Body of pancreas (tissue), 4 donors: ENCODE results near the gene OSBP2. TPM values are rescaled to one million over a fixed set of nuclear protein-coding genes. Genes with fewer than 3 reads are reported as not detected.

Experiments
- ATAC-seq: fragments of 150-250 bp; one replicate; pipeline ENCODE4 v1.9.1; 2016
- DNase-seq, 4 donors: peaks; one replicate each; pipeline ENCODE4 v3.0.0-alpha.2; 2019
- H3K27ac ChIP-seq, 4 donors: fragments of 200-600 bp; sonication (generic); 1 replicate in 3 of 4; 2 replicates in 1 of 4; pipeline versions ENCODE4 v1.5.1 to v1.6.1; 2016 to 2019; ENCODE audit warnings: mild to moderate bottlenecking in 1 of 4, mixed read lengths in 1 of 4, moderate library complexity in 1 of 4
- H3K27me3 ChIP-seq, 2 donors: fragments of 200-600 bp; sonication (generic); one replicate each; pipeline ENCODE4 v1.6.0; 2016; ENCODE audit warnings: mild to moderate bottlenecking in 1 of 2
- H3K36me3 ChIP-seq, 2 donors: fragments of 200-600 bp; sonication (generic); replicated peaks in 1 of 2; 2 replicates each; pipeline ENCODE4 v1.5.1; 2016; ENCODE audit warnings: low read depth in 2 of 2; ENCODE audit not compliant: insufficient read depth in 1 of 2
- H3K4me1 ChIP-seq: fragments of 200-600 bp; sonication (generic); one replicate; pipeline ENCODE4 v1.6.0; 2016
- H3K4me3 ChIP-seq, 2 donors: fragments of 200-600 bp; sonication (generic); 1 replicate in 1 of 2; 2 replicates in 1 of 2; pipeline ENCODE4 v1.5.1; 2016 to 2019
- H3K9me3 ChIP-seq, 3 donors: fragments of 200-600 bp; sonication (generic); 1 replicate in 2 of 3; 2 replicates in 1 of 3; pipeline ENCODE4 v1.5.1; 2016
- POLR2A ChIP-seq, 3 donors: fragments of 450-650 bp; IDR thresholded peaks; one replicate each; pipeline ENCODE4 v1.6.1; 2016; ENCODE audit warnings: antibody characterized with exemption in 3 of 3, mild to moderate bottlenecking in 2 of 3
- WGBS, 2 donors: methylation state at CpG; one replicate each; pipeline ENCODE4 v1.1.5; 2017; 5-methylcytosine and 5-hydroxymethylcytosine counted together
- intact Hi-C: fragments of 100-400 bp; cut with DNase I; formaldehyde crosslinking; loops from one replicate; pipeline ENCODE4 v1.15.1; 2023
- total RNA-seq, 2 donors: library from RNA; depleted of rRNA; stranded (reverse); fragments of >200 nt; gene quantifications; one replicate each; pipeline ENCODE4 v1.1.0, GENCODE V29; 2016
- TF ChIP-seq, protein P1 (sequence below), 7 experiments: fragments of 450-650 bp in 4 of 7; fragments of 200-600 bp in 3 of 7; sonication (generic) in 3 of 7; IDR thresholded peaks; one replicate each; pipeline ENCODE4 v1.5.1; 2016 to 2019; ENCODE audit warnings: antibody characterized with exemption in 7 of 7

Gene OSBP2
- total RNA-seq, 2 donors from 2014 or later = 2.3 to 3.0 TPM

DNA sequence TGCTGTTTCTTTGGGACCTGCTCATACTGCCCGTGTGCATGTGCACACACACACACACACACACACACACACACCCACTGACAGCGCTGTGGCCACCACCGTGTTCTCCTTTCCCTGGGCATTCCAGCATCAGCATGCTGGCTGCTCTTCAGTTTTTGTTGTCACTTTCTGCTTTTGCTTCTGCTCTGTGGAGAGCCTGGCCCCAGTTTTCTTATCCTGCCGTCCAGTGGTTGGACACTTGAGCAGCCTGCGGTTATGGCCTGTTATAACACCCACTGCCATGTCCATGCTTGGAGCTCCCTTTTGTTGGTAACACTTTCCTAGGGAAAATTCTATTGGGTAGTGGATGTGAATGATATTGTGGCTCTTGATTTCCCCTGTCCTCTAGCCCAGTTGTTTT lies 83.6 kb downstream of the OSBP2 start:
- DNase-seq (no peak), ATAC-seq (no peak)
- TF ChIP-seq, protein P1, sequence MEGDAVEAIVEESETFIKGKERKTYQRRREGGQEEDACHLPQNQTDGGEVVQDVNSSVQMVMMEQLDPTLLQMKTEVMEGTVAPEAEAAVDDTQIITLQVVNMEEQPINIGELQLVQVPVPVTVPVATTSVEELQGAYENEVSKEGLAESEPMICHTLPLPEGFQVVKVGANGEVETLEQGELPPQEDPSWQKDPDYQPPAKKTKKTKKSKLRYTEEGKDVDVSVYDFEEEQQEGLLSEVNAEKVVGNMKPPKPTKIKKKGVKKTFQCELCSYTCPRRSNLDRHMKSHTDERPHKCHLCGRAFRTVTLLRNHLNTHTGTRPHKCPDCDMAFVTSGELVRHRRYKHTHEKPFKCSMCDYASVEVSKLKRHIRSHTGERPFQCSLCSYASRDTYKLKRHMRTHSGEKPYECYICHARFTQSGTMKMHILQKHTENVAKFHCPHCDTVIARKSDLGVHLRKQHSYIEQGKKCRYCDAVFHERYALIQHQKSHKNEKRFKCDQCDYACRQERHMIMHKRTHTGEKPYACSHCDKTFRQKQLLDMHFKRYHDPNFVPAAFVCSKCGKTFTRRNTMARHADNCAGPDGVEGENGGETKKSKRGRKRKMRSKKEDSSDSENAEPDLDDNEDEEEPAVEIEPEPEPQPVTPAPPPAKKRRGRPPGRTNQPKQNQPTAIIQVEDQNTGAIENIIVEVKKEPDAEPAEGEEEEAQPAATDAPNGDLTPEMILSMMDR (IDR thresholded peaks at IDR 0.05) = no peak
- no peak for TF ChIP-seq POLR2A (IDR thresholded peaks at IDR 0.05)
- H3K9me3 ChIP-seq = no peaks in the 10 kb centered on the region
- WGBS, 2 donors = 88 to 91% methylated on average over 5 of the region's 5 CpGs
- H3K36me3 ChIP-seq = no peaks in the 10 kb centered on the region
- intact Hi-C loops = no loop called here
- H3K4me3 ChIP-seq = no peak overlapping the region
- no peaks in the 10 kb centered on the region for H3K27me3 ChIP-seq
- no peak overlapping the region for H3K27ac ChIP-seq
- no peaks in the 10 kb centered on the region for H3K4me1 ChIP-seq

DNA sequence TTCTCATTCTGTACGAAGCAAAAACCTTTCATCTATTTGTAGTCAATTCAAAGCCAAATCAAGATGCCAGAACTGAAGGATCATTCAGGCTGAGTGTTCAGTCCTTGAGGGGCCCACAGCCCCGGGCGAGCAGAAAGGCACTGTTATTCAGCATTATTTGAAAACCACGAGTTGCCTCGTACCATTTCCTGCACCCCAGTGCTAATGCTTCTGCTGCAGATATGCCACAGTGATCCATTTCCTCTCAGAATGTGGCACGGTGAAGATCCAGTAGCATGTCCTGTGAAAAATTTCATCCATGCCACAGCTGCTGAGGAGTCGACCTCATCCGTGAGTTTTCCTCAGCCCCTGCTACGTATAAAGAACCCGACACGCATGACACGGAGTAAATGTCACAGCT lies 85.4 kb downstream of the OSBP2 start:
- Histone ChIP-seq H3K9me3 (no peaks in the 10 kb centered on the region), H3K27ac (no peak overlapping the region), H3K36me3 (no peaks in the 10 kb centered on the region), H3K4me3 (no peak overlapping the region), H3K27me3 (no peaks in the 10 kb centered on the region), H3K4me1 (no peaks in the 10 kb centered on the region)
- ATAC-seq (no peak), DNase-seq (no peak)
- TF ChIP-seq, protein P1 (IDR thresholded peaks at IDR 0.05) = no peak
- no peak for TF ChIP-seq POLR2A (IDR thresholded peaks at IDR 0.05)
- 71 to 73% methylated on average over 12 of the region's 12 CpGs for WGBS, 2 donors
- intact Hi-C loops = no loop called here

DNA sequence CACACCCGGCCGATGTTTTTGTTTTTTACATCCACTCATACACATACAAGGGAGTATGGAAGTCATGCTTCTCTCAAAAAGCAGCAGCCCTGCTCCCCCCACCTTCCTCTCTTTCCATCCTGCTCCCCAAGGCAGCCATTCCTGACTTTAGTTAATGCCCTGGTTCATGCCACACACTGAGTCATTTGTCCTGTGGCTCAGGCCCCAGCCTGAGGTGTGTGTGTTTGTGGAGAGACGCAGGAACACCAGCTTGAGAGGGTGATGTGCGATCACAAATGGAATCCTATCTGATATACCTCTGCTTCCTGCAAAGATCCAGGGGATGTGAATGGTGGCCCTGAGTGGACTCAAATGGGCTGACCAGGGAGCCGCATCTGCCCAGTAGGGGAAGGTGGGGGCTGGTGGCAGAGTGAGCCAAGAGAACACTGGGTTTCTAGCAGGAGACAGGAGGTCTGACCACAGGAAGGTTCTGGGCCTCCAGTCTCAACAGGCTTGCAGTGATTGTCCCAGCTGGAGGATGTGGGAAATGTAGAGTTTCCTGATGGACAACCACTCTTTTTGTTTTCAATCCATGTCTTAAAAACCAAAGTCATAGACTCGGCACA lies 86.7 kb downstream of the OSBP2 start:
- ATAC-seq (no peak), DNase-seq (no peak)
- intact Hi-C loops = no loop called here

DNA sequence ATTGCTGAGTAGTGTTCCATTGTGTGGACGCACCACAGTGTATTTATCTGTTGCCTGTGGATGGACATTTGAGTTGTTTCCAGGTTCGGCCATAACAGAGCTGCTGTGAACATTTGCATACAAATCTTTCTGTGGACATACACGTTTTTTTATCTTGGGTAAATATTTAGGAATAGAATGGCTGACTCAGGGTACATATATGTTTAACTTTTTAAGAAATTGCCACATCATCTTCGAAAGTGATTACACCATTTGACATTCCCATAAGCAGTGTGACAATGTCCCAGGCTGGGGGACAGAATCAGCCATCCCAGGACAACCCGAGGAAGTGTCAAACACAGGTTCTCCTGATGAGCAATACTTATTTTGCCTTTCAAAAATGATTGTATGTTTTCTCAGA lies 87.9 kb downstream of the OSBP2 start:
- Histone ChIP-seq H3K4me1 (no peaks in the 10 kb centered on the region), H3K9me3 (no peaks in the 10 kb centered on the region), H3K36me3 (no peaks in the 10 kb centered on the region), H3K4me3 (no peak overlapping the region), H3K27ac (no peak overlapping the region), H3K27me3 (no peaks in the 10 kb centered on the region)
- no peak for ATAC-seq
- 50 to 52% methylated on average over 5 of the region's 5 CpGs for WGBS, 2 donors
- intact Hi-C loops = no loop called here
- no peak for DNase-seq
- TF ChIP-seq POLR2A (IDR thresholded peaks at IDR 0.05) = no peak
- TF ChIP-seq, protein P1 (IDR thresholded peaks at IDR 0.05) = no peak

More for the DNA sequence above, 86.7 kb downstream of the OSBP2 start:
- Histone ChIP-seq H3K27me3 (no peaks in the 10 kb centered on the region), H3K27ac (no peak overlapping the region), H3K4me3 (no peak overlapping the region), H3K9me3 (no peaks in the 10 kb centered on the region), H3K4me1 (no peaks in the 10 kb centered on the region), H3K36me3 (no peaks in the 10 kb centered on the region)
- 84 to 91% methylated on average over 6 of the region's 6 CpGs for WGBS, 2 donors
- TF ChIP-seq, protein P1 (IDR thresholded peaks at IDR 0.05) = no peak
- TF ChIP-seq POLR2A (IDR thresholded peaks at IDR 0.05) = no peak

DNA sequence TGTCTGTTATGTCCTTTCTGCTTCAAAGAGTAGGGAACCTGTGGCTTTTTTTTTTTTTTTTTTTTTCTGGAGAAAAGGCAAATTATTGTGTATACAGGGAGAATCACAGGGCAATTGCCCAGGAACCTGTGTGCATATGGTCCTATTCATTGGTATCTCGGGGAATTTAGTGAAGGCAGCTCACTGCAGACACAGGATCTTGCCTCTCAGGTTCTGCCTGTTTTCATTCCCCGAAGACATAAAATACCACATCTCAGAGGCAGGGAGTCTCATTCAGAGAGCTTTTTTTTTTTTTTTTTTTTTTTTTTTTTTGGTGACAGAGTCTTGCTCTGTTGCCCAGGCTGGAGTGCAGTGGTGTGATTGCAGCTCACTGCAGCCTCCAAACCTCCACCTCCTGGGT lies 88.3 kb downstream of the OSBP2 start:
- Histone ChIP-seq H3K9me3 (no peaks in the 10 kb centered on the region), H3K36me3 (no peaks in the 10 kb centered on the region), H3K27ac (no peak overlapping the region), H3K4me3 (no peak overlapping the region), H3K27me3 (no peaks in the 10 kb centered on the region), H3K4me1 (no peaks in the 10 kb centered on the region)
- intact Hi-C loops = no loop called here
- ATAC-seq = no peak
- no peak for DNase-seq
- TF ChIP-seq, protein P1 (IDR thresholded peaks at IDR 0.05) = no peak
- TF ChIP-seq POLR2A (IDR thresholded peaks at IDR 0.05) = no peak
- 78 to 96% methylated on average over 2 of the region's 2 CpGs for WGBS, 2 donors
